GM21447 (cell line): ENCODE data around the gene ALPK3.
"Not testable (repeated sequence)": the region's sequence is repeated elsewhere in the genome, so short reads cannot be mapped to it uniquely, and the experiment has no call there.

Source experiments
- ATAC-seq: cut with Tn5 transposase; IDR thresholded peaks from one replicate; pipeline ENCODE4 v1.9.1; 2021; ENCODE audit not compliant: unreplicated experiment

The ALPK3 gene

GRCh38 chr15:84872009-84872910, 55.1 kb downstream of the ALPK3 start:
- ATAC-seq: no peak

- ATAC-seq: no peak
Observed at GRCh38 chr15:84873997-84874396, 56.8 kb downstream of the ALPK3 start.

DNA sequence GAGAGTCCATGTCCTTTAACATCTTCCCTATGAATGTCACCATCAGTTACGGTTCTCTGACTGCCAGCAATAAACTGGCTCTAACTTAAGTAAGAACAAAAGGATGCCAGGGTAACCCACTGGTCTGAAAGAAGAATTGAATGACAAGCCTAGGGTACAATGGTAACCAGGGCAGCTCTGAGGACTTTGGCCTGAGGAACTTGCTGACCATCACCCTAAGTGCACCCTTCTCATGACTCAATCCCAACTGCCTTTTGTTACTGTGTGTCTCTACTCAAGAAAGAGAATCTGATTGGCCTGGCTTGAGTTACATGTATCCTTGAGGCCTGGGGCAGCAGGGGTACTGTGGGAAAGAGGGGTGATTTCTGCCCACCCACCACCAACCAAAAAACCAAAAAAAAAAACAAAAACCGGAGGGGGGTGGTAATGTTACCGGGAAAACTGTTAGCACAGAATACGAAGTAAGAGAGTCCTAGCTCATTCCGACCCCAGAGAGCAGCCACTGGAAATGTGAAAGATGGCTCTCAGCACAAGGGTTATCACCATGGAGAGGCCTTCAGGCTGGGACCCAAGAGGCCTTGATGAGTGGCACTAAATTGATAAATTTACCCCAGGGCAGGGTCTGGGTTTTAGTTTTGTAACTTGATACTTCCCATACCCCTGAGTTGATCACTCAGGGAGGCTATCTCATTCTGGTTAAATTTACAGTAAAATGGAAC, 58.0 kb downstream of the ALPK3 start:
- no peak for ATAC-seq

GRCh38 chr15:84876269-84876668, 59.1 kb downstream of the ALPK3 start:
- no peak for ATAC-seq

- ATAC-seq: not testable (repeated sequence)
Observed at GRCh38 chr15:84877701-84878100, 60.5 kb downstream of the ALPK3 start.

GRCh38 chr15:84878504-84878903, 61.3 kb downstream of the ALPK3 start:
- no peak for ATAC-seq

GRCh38 chr15:84879088-84879780, 62.1 kb downstream of the ALPK3 start:
- no peak for ATAC-seq

- no peak for ATAC-seq
Observed at GRCh38 chr15:84880007-84880406, 62.9 kb downstream of the ALPK3 start.

GRCh38 chr15:84880822-84881519, 63.8 kb downstream of the ALPK3 start:
- ATAC-seq: no peak

- ATAC-seq: no peak
Observed at GRCh38 chr15:84881520-84881830, 64.3 kb downstream of the ALPK3 start.

DNA sequence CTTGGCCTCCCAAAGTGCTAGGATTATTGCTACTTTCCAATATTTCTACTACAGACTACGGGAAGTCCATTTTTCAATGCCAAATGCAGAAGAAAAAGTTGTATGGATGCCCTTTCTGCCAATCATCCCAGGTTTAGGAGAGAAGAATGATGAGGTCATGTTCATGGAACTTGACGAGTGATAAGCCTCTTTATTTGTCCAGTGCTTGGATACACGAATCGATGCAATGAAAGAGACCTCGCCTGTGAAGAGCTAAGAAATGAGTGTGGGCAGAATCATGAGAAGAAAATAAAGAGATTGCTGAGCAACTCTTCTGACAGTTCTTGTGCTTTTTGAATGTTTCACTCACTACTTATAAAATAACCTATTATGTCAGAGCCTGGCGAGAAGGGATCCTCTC, 66.3 kb downstream of the ALPK3 start:
- ATAC-seq: no peak

GRCh38 chr15:84883916-84884781, 67.0 kb downstream of the ALPK3 start, which contains the start of gene SLC28A1:
SLC28A1 (plus strand) TSS chr15:84884662; CDS start chr15:84887761, 3,099 bp downstream.
- ATAC-seq: no peak

DNA sequence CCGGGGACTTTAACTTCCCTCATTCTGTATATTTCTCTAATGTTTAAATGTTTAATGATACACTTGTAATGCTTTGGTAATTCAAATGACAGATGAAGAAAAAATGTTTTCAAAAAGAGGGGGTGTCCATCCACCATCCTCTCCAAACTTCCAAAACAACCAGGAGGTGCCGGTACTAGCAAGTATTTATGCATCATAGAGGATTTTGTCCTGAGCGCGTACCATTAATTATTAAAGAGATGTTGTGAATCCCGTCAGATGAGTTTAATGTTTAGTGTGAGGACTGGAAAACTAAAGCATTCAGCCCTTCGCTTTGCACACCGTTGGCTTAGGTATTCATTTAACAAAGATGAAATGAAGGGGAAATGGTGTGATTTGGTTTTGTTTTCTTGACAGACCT, 68.6 kb downstream of the ALPK3 start:
- no peak for ATAC-seq

GRCh38 chr15:84886211-84886983, 69.2 kb downstream of the ALPK3 start:
- ATAC-seq: no peak

DNA sequence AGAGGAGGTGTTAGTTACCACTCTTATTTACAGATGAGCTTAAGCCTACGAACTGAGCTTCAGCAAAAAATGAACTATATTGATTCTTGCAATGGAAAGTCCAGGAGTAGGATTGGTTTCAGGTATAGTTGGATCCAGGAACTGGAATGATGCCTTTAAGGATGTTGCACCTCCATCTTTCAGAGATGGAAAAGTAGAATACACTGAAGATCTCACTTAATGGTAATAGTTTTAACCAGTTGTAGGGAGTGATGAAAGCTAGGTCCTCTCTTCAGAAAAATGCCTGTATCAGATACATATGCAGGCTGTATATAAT, 69.8 kb downstream of the ALPK3 start:
- ATAC-seq: no peak

DNA sequence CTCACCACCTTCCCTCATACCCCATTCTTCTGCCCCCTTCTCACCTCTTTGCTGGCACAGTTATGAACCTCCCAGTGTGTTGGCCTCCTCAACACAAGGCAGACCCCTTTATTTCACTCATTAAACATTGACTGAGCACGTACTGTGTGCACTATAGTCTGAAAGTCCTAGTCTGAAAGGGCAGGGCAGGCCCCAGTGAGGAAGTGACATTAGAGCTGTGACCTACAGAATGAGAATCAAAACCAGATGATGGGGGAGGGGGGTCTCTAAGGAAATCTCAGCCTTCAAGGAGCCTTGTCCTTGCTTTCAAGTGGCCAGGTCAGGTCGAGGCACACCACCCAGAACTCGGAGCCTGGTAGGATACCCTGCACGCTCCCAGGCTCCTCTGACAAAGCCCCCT, 70.8 kb downstream of the ALPK3 start:
- no peak for ATAC-seq

DNA sequence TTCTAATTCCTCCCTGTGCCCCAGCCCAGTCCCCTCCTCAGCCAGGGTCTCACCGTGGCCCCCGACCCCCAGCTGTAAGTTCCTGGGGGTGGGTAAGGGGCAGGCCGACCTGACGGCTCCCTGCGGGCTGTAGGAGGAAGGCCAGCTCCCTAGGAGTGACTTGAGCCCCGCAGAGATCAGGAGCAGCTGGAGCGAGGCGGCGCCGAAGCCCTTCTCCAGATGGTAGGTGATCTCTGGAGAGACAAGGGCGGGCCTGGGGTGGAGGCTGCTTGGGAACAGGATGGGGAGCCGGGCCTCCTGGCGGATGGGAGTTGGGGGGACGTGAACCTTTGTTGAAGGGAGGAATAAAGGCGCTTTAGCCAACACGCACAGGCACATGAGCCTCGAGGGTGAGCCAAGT, 71.5 kb downstream of the ALPK3 start:
- no peak for ATAC-seq

GRCh38 chr15:84889313-84889990, 72.3 kb downstream of the ALPK3 start:
- ATAC-seq: no peak
